IMR-90 (cell line): ENCODE results near the gene PLA2G4A.

Experiments
- MAFK ChIP-seq: IDR thresholded peaks from 2 replicates; pipeline ENCODE4 v1.6.1; 2012; ENCODE audit warnings: low read depth, low read length, improper control_type of control experiment
- POLR2A ChIP-seq: IDR thresholded peaks from 2 replicates; pipeline ENCODE4 v1.6.1; 2012; ENCODE audit warnings: mild to moderate bottlenecking, low read depth, low read length
- RAD21 ChIP-seq: IDR thresholded peaks from 2 replicates; pipeline ENCODE4 v1.6.1; 2012; ENCODE audit warnings: low read length, improper control_type of control experiment
- SMC3 ChIP-seq: fragments of 150-350 bp; IDR thresholded peaks from 2 replicates; pipeline ENCODE4 v1.6.1; 2016; ENCODE audit warnings: low read depth, mild to moderate bottlenecking, antibody characterized with exemption, low read length, moderate library complexity
- TF ChIP-seq, protein P1 (sequence below): conservative IDR thresholded peaks from 2 replicates; pipeline ENCODE4 v1.5.1; 2012; ENCODE audit warnings: mild to moderate bottlenecking, low read depth, low read length, improper control_type of control experiment
- TF ChIP-seq, protein P2 (sequence below): fragments of 150-350 bp; IDR thresholded peaks from 2 replicates; pipeline ENCODE4 v1.6.1; 2016; ENCODE audit warnings: low read depth, mild to moderate bottlenecking, low read length, moderate library complexity, borderline replicate concordance

DNA sequence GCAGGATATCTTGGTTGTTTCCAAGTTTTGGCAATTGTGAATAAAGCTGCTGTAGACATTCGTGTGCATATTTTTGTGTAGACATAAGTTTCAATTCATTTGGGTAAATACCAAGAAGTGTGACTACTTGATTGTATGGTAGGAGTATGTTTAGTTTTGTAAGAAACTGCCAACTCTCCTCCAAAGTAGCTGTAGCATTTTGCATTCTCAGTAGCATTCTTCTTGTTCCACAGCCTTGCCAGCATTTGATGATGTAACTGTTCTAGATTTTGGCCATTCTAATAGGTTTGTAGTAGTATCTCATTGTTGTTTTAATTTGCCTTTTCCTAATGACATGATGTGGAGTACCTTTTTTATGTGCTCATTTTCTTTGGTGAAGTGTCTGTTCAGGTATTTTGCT lies 38.6 kb upstream of the PLA2G4A start:
- TF ChIP-seq POLR2A (no peak), RAD21 (no peak), MAFK (no peak), SMC3 (no peak)
- TF ChIP-seq, protein P1, sequence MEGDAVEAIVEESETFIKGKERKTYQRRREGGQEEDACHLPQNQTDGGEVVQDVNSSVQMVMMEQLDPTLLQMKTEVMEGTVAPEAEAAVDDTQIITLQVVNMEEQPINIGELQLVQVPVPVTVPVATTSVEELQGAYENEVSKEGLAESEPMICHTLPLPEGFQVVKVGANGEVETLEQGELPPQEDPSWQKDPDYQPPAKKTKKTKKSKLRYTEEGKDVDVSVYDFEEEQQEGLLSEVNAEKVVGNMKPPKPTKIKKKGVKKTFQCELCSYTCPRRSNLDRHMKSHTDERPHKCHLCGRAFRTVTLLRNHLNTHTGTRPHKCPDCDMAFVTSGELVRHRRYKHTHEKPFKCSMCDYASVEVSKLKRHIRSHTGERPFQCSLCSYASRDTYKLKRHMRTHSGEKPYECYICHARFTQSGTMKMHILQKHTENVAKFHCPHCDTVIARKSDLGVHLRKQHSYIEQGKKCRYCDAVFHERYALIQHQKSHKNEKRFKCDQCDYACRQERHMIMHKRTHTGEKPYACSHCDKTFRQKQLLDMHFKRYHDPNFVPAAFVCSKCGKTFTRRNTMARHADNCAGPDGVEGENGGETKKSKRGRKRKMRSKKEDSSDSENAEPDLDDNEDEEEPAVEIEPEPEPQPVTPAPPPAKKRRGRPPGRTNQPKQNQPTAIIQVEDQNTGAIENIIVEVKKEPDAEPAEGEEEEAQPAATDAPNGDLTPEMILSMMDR = no peak
- TF ChIP-seq, protein P2, sequence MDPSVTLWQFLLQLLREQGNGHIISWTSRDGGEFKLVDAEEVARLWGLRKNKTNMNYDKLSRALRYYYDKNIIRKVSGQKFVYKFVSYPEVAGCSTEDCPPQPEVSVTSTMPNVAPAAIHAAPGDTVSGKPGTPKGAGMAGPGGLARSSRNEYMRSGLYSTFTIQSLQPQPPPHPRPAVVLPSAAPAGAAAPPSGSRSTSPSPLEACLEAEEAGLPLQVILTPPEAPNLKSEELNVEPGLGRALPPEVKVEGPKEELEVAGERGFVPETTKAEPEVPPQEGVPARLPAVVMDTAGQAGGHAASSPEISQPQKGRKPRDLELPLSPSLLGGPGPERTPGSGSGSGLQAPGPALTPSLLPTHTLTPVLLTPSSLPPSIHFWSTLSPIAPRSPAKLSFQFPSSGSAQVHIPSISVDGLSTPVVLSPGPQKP = no peak
